Dermis microvascular lymphatic vessel endothelial cell (primary cell): ENCODE results near the gene GPR142. TPM values are rescaled to one million over a fixed set of nuclear protein-coding genes. Genes with fewer than 3 reads are reported as not detected.

Experiments used
- DNase-seq, 2 donors: peaks; one replicate each; pipeline versions ENCODE4 v3.0.0 to v3.0.0-alpha.2; 2010; ENCODE audit warnings: low read depth in 2 of 2
- total RNA-seq: library from RNA; depleted of rRNA; stranded (reverse); fragments of >200 nt; gene quantifications from 2 replicates; pipeline ENCODE4 v1.2.1, GENCODE V29; 2014

The GPR142 gene
- total RNA-seq, 1 donor from 2014 or later: 0.13 TPM

DNA sequence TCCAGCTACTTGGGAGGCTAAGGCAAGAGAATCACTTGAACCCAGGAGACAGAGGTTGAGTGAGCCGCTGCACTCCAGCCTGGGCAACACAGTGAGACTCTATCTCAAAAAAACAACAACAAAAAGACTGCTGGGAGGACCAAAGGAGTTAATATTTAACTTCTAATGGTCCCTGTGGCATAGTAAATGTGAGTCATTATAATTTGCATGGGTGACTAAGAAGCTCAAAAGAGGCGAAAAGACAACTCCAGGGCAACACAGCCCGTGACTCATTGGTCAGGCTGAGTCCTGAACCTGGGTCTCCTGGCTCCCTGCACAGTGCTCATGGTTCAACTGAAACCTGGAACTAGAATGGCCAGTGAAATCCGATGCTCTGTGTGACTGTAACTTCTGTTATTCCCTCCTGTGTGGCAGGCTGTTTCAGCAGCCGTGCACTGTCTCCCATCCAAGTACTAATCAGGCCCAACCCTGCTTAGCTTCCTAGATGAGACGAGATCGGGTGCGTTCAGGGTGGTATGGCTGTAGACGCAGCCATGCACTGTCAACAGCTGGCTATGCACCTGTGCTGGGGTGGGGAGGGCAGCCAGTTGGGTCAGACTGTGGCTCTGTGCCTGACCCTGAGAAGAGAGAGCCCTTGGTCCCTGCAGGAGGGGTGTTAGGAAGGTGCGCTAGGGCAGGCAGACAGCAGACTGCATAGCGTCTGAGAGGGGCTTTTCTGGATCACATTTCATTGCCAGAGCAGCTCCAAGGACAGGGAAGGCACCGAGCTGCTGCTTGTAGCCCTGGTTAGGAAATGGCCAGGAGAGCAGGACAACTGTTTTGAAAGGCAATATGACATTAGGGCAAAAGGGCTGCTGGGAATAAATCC is 50.1 kb downstream of the GPR142 start:
- no peak for DNase-seq

DNA sequence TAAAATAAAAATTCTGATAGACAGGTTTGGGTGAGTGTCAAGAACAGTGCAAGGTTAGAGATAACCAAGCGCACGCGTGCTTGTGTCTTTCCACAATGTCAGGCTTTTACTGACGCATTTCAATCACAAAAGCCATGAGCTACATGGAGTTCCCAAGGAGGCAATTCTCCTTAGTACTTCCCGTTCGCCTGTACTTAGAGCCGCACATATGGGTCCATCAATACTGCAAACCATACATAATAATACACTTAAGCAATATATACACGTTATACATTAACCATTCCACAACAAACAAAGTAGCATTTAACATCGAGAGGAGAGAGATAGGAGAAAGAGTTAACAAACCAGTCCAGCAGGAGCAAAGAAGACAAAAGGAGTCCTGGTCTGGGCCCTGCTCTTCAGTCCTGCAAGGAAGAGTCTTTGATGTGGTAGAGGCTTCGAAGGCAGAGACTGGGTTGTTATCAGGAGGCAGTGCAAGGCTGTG is 52.7 kb downstream of the GPR142 start:
- DNase-seq: no peak

Other genes with a start within 250 kb of the GPR142 start
- gene RPL38, start 163.8 kb upstream of the GPR142 start, total RNA-seq: 1,518 and 2,766 TPM in 2 replicates
- 0.51 and 0.90 TPM in 2 replicates for gene TTYH2, start 153.9 kb upstream of the GPR142 start, total RNA-seq
- 0.13 TPM in 1 of 2 replicates, not detected in the other for gene DNAI2, start 93.3 kb upstream of the GPR142 start, total RNA-seq
- 1.5 and 1.8 TPM in 2 replicates for gene KIF19, start 41.3 kb upstream of the GPR142 start, total RNA-seq
- not detected in 2 replicates for gene BTBD17, start 5.6 kb upstream of the GPR142 start, total RNA-seq
- 2.3 and 10.0 TPM in 2 replicates for gene GPRC5C, start 64.6 kb downstream of the GPR142 start, total RNA-seq
- gene CD300A, start 99.1 kb downstream of the GPR142 start, total RNA-seq: not detected in 2 replicates
- not detected in 2 replicates for gene CD300LB, start 164.0 kb downstream of the GPR142 start, total RNA-seq
- not detected in 2 replicates for gene CD300C, start 178.6 kb downstream of the GPR142 start, total RNA-seq
- gene CD300H, start 200.0 kb downstream of the GPR142 start, total RNA-seq: not detected in 2 replicates
- gene CD300LD, start 224.8 kb downstream of the GPR142 start, total RNA-seq: not detected in 2 replicates